ENCODE measurements around the gene DNAJC5. TPM values are rescaled to one million over a fixed set of nuclear protein-coding genes. Genes with fewer than 3 reads are reported as not detected.

The DNAJC5 gene
- total RNA-seq, 2 donors from 2014 or later = 32.9 to 44.2 TPM

DNA sequence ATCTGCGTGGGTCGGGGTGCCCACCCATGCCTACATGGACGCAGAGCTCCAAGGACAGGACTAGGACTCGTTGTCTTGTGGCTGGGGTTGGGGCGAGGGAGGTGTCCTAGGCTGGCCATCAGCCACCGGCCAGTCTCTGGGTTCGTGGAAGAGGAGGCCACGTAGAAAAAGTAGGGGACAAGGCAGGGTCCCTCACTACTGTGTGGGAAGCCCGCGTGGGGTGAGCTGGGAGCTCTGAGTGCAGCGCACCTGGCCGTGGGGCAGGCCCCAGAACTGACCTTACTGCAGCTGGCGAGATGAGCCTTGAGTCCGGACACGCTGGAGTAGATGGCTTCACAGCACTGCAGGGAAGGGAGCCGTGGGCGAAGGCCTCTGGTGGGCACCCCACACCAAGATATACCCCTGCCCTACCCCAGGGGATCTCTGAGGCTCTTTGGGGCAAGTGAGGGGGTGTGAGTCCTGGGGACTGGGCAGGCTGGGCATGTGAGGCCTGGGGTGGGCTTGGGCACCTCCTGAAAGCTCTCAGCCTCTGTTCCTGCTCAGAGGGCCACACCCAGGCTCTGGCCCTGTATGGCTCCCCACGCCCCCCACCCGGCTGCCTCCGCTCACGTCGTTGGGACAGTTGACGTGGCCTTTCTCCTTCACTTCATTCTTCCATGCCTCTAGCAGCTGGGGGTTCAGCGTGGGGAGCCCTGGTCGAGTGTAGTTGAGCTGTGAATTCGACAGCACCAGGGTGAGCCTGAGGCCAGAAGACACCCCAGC lies 66.9 kb downstream of the DNAJC5 start:
- Histone ChIP-seq H3K4me1 (peaks cover 11% of the 10 kb centered on the region), H3K4me3 (no peak overlapping the region), H3K36me3 (replicated peaks in 1 of 2; ENCODE audit: insufficient read depth in 1 of 2, low read depth in 2 of 2) (peaks cover 0 to 16% of the 10 kb centered on the region in 2 donors), H3K9me3 (no peaks in the 10 kb centered on the region), H3K27ac (no peak overlapping the region), H3K27me3 (no peaks in the 10 kb centered on the region)
- no peak for ATAC-seq
- 92 to 93% methylated on average over 11 to 26 of the region's 26 CpGs for WGBS, 2 donors
- no peak for TF ChIP-seq POLR2A (IDR thresholded peaks at IDR 0.05)
- TF ChIP-seq, protein P1, sequence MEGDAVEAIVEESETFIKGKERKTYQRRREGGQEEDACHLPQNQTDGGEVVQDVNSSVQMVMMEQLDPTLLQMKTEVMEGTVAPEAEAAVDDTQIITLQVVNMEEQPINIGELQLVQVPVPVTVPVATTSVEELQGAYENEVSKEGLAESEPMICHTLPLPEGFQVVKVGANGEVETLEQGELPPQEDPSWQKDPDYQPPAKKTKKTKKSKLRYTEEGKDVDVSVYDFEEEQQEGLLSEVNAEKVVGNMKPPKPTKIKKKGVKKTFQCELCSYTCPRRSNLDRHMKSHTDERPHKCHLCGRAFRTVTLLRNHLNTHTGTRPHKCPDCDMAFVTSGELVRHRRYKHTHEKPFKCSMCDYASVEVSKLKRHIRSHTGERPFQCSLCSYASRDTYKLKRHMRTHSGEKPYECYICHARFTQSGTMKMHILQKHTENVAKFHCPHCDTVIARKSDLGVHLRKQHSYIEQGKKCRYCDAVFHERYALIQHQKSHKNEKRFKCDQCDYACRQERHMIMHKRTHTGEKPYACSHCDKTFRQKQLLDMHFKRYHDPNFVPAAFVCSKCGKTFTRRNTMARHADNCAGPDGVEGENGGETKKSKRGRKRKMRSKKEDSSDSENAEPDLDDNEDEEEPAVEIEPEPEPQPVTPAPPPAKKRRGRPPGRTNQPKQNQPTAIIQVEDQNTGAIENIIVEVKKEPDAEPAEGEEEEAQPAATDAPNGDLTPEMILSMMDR (IDR thresholded peaks at IDR 0.05) = no peak
- intact Hi-C loops (cut with DNase I) = loop anchor here (10.0 kb wide), 1 partner anchor 417 kb away; the partner anchor contains the start of gene SRMS
- no peak for DNase-seq

DNA sequence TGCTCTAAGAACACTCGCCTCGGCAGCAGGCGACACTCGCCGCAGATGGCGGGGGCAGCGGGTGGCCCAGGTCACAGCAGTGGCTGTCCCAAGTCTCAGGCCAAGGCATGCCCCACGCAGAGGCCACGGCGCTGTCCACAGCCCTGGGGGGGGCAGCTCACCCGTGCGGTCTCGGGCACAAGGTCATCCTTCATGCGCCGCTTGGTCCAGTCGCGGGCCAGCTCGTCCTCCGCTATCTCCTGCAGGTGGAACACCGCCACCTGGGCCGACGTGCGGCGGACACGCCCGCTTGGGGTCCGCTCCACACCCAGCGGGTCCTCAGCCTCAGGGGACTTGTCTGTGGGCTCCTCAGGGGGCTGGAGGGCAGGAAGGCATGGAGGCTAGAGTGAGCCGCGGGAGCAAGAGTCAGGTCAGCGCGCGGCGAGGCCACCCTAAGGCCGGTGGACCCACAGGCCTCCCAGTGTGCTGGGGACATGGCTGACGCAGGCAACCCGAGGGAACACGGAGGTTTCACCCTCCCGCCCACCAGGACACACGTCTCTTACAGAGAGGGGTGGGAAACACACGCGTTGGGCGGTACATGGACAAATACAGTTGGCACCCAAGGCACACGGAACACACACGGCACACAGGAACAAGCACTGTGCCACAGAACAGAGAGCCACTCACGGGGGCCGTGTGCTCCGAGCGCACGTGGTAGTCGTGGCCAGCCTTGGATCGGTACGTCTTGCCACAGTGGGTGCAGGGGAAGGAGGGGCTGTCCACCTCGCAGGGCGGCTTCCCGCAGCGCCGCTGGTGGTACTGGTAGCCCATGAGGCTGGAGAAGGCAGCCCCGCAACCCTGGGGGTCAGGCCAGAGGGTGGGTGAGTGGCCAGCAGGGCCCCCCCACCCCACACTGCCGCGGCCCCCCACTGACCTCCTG lies 67.8 kb downstream of the DNAJC5 start:
- no peak for ATAC-seq
- 93 to 94% methylated on average over 18 to 37 of the region's 61 CpGs for WGBS, 2 donors
- H3K36me3 ChIP-seq (replicated peaks in 1 of 2; ENCODE audit: insufficient read depth in 1 of 2, low read depth in 2 of 2) = peaks cover 0 to 16% of the 10 kb centered on the region in 2 donors
- no peak for DNase-seq
- H3K4me3 ChIP-seq = no peak overlapping the region
- intact Hi-C loops (cut with DNase I) = loop anchor here (10.0 kb wide), 1 partner anchor 418 kb away; the partner anchor contains the start of gene SRMS
- no peaks in the 10 kb centered on the region for H3K27me3 ChIP-seq
- no peak for TF ChIP-seq POLR2A (IDR thresholded peaks at IDR 0.05)
- TF ChIP-seq, protein P1 (IDR thresholded peaks at IDR 0.05) = no peak
- H3K27ac ChIP-seq = no peak overlapping the region
- peaks cover 2% of the 10 kb centered on the region for H3K4me1 ChIP-seq
- no peaks in the 10 kb centered on the region for H3K9me3 ChIP-seq

DNA sequence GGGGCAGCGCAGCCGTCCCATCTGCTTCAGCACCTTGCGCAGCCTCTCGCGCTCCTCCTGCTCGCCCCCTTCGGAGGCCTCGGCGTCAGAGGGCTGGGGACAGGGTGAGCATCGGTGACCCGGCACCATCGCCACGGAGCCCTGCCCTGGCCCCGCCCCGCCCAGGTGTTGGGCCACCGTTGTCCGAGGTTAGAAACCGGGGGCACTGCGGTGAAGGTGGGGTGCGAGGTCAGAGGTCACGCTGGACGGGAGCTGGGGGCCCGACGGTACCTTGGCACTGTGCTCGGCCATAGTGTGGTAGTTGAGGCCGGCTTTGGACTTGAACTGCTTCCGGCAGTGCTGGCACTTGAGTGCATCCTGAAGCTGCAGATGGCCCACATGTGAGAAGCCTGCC lies 68.4 kb downstream of the DNAJC5 start:
- H3K36me3 ChIP-seq (replicated peaks in 1 of 2; ENCODE audit: insufficient read depth in 1 of 2, low read depth in 2 of 2) = peaks cover 0 to 16% of the 10 kb centered on the region in 2 donors
- peaks cover 2% of the 10 kb centered on the region for H3K4me1 ChIP-seq
- no peaks in the 10 kb centered on the region for H3K27me3 ChIP-seq
- H3K9me3 ChIP-seq = no peaks in the 10 kb centered on the region
- TF ChIP-seq, protein P1 (IDR thresholded peaks at IDR 0.05) = no peak
- TF ChIP-seq POLR2A (IDR thresholded peaks at IDR 0.05) = no peak
- no peak for ATAC-seq
- WGBS, 2 donors = 85 to 94% methylated on average over 3 to 27 of the region's 27 CpGs
- H3K27ac ChIP-seq = no peak overlapping the region
- intact Hi-C loops (cut with DNase I) = loop anchor here (10.0 kb wide), 1 partner anchor 419 kb away; the partner anchor contains the start of gene SRMS
- no peak overlapping the region for H3K4me3 ChIP-seq
- no peak for DNase-seq

DNA sequence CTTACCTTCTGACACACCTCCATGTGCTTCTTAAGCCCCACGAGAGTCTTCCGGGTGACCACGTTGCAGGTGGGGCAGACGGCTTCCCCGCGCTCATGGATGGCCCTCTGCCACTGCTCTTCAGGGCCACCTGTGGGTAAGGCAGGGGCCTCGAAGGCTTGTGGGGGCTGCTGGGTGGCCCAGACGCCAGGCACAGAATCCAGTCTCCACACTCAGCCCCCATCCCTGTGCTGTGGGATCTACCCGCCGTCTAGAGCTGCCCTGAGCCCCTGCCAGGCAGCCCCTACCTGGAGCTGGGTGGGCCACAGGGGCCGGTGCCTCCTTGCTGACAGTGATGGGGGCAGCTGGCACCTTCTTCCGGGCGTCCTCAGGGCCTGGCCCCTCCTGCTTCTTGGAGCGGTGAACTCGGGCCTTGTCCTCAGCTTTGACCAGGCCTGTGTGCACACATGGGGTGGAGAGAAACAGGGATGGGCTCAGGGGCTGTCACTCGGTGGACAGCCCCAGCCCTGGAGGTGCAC lies 68.9 kb downstream of the DNAJC5 start:
- Histone ChIP-seq H3K4me1 (peaks cover 7% of the 10 kb centered on the region), H3K36me3 (replicated peaks in 1 of 2; ENCODE audit: insufficient read depth in 1 of 2, low read depth in 2 of 2) (peaks cover 0 to 16% of the 10 kb centered on the region in 2 donors), H3K27ac (no peak overlapping the region), H3K4me3 (no peak overlapping the region), H3K27me3 (no peaks in the 10 kb centered on the region), H3K9me3 (no peaks in the 10 kb centered on the region)
- DNase-seq (no peak), ATAC-seq (no peak)
- intact Hi-C loops (cut with DNase I) = loop anchor here (10.0 kb wide), 1 partner anchor 419 kb away; the partner anchor contains the start of gene SRMS
- WGBS, 2 donors = 90 to 98% methylated on average over 7 to 12 of the region's 16 CpGs
- no peak for TF ChIP-seq POLR2A (IDR thresholded peaks at IDR 0.05)
- TF ChIP-seq, protein P1 (IDR thresholded peaks at IDR 0.05) = no peak

Measured in body of pancreas (tissue), 4 donors.